DOHH2 (cell line): ENCODE results near the gene EYA2.

ENCODE experiments used
- CTCF ChIP-seq: fragments of 200-600 bp; sonication (generic); IDR thresholded peaks from one replicate; pipeline ENCODE4 v1.5.1; 2014; ENCODE audit warnings: antibody characterized with exemption, mild to moderate bottlenecking, low read depth, low read length; ENCODE audit not compliant: poor library complexity, severe bottlenecking
- EZH2phosphoT487 ChIP-seq: fragments of 200-600 bp; sonication (generic); IDR thresholded peaks from 2 replicates; pipeline ENCODE4 v1.6.1; 2017; ENCODE audit warnings: borderline replicate concordance, mild to moderate bottlenecking, antibody characterized with exemption, low read length, moderate library complexity, mixed read lengths

GRCh38 chr20:47036091-47036870 lies 141.6 kb downstream of the EYA2 start:
- TF ChIP-seq EZH2phosphoT487 = no peak
- no peak for TF ChIP-seq CTCF
